ENCODE measurements around the gene EPHA1. TPM values are rescaled to one million over a fixed set of nuclear protein-coding genes. Genes with fewer than 3 reads are reported as not detected.

Gene EPHA1
- total RNA-seq, 1 donor from 2014 or later, result 54.4 TPM

DNA sequence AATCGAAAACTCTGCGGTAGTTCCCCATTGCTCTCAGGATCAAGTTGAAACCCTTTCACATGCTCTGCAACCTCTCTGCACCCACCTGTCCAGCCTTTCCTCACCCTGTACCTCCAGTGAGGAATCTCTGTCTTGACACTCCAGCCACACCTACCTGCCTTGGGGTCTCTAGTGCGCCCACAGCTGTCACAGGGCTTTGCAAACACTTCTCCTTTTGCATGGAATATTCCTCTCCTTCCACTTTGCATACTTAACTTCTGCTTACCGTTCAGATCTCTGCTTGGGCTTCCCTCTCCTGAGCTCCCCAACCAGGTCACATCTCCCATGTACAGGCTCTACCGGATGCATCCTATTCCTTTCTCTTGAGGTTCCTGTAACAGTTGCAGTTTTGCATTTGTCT lies 34.1 kb downstream of the EPHA1 start:
- Mint-ChIP-seq H3K27ac (no peak overlapping the region), H3K27me3 (peaks cover 12% of the 10 kb centered on the region), H3K4me3 (ENCODE audit: low read depth) (no peak overlapping the region), H3K9me3 (ENCODE audit: low read depth) (no peaks in the 10 kb centered on the region), H3K36me3 (ENCODE audit: insufficient read depth) (no peaks in the 10 kb centered on the region), H3K4me1 (ENCODE audit: low read depth) (peaks cover 19% of the 10 kb centered on the region)
- no peak for DNase-seq (ENCODE audit: low spot score, unreplicated experiment)
- TF ChIP-seq, protein P1, sequence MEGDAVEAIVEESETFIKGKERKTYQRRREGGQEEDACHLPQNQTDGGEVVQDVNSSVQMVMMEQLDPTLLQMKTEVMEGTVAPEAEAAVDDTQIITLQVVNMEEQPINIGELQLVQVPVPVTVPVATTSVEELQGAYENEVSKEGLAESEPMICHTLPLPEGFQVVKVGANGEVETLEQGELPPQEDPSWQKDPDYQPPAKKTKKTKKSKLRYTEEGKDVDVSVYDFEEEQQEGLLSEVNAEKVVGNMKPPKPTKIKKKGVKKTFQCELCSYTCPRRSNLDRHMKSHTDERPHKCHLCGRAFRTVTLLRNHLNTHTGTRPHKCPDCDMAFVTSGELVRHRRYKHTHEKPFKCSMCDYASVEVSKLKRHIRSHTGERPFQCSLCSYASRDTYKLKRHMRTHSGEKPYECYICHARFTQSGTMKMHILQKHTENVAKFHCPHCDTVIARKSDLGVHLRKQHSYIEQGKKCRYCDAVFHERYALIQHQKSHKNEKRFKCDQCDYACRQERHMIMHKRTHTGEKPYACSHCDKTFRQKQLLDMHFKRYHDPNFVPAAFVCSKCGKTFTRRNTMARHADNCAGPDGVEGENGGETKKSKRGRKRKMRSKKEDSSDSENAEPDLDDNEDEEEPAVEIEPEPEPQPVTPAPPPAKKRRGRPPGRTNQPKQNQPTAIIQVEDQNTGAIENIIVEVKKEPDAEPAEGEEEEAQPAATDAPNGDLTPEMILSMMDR (IDR thresholded peaks at IDR 0.05; ENCODE audit: unreplicated experiment), result no peak

DNA sequence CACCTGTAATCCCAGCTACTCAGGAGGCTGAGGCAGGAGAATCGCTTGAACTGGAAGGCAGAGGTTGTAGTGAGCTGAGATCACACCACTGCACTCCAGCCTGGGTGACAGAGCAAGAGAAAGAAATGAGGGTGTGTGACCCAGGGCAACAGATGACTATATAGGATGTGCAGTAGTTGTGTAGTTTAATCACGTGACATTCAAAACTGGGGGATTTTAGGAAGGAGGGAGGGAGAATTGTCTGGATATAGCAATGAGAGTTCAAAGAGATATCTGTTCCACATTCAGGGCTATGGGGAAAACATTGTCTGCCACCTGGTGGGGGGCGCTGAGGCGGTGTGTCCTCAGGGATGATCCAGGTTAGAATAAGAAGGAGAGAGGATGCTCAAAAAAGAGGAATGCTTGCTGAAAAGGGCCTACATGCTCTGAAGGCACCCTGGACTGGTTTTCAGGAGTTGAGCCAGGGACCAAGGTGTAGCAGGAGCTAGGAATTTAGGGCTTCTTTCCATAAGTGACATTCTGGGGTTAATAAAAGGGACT lies 35.3 kb downstream of the EPHA1 start:
- no peak for DNase-seq (ENCODE audit: low spot score, unreplicated experiment)
- Mint-ChIP-seq H3K4me1 (ENCODE audit: low read depth) (peaks cover 12% of the 10 kb centered on the region), H3K4me3 (ENCODE audit: low read depth) (no peak overlapping the region), H3K27me3 (peaks cover 15% of the 10 kb centered on the region), H3K27ac (no peak overlapping the region), H3K9me3 (ENCODE audit: low read depth) (no peaks in the 10 kb centered on the region), H3K36me3 (ENCODE audit: insufficient read depth) (no peaks in the 10 kb centered on the region)
- TF ChIP-seq, protein P1 (IDR thresholded peaks at IDR 0.05; ENCODE audit: unreplicated experiment), result no peak

DNA sequence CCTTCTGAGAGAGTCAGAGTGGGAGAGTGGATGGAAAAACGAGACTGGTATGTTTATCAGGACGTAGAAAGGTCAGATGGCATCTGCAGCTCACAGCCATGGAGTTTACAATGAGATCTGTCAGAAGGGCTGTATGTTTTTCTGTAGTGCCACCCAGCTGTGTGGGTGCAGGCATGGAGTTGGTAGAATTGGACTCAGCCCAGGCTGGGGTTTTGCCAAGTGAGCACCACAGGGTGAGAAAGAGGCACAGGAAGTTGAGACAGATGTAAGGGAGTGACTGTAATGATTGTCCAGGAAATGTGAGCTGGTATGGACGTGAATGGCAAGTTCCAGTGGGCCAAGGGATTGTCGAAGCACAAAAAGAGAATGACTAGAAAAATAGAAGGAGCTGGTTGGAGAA lies 36.6 kb downstream of the EPHA1 start:
- H3K4me1 Mint-ChIP-seq (ENCODE audit: low read depth), result peaks cover 12% of the 10 kb centered on the region
- DNase-seq (ENCODE audit: low spot score, unreplicated experiment), result no peak
- H3K9me3 Mint-ChIP-seq (ENCODE audit: low read depth), result no peaks in the 10 kb centered on the region
- no peak overlapping the region for H3K4me3 Mint-ChIP-seq (ENCODE audit: low read depth)
- H3K27me3 Mint-ChIP-seq, result peaks cover 18% of the 10 kb centered on the region
- TF ChIP-seq, protein P1 (IDR thresholded peaks at IDR 0.05; ENCODE audit: unreplicated experiment), result no peak
- no peak overlapping the region for H3K27ac Mint-ChIP-seq
- H3K36me3 Mint-ChIP-seq (ENCODE audit: insufficient read depth), result no peaks in the 10 kb centered on the region

DNA sequence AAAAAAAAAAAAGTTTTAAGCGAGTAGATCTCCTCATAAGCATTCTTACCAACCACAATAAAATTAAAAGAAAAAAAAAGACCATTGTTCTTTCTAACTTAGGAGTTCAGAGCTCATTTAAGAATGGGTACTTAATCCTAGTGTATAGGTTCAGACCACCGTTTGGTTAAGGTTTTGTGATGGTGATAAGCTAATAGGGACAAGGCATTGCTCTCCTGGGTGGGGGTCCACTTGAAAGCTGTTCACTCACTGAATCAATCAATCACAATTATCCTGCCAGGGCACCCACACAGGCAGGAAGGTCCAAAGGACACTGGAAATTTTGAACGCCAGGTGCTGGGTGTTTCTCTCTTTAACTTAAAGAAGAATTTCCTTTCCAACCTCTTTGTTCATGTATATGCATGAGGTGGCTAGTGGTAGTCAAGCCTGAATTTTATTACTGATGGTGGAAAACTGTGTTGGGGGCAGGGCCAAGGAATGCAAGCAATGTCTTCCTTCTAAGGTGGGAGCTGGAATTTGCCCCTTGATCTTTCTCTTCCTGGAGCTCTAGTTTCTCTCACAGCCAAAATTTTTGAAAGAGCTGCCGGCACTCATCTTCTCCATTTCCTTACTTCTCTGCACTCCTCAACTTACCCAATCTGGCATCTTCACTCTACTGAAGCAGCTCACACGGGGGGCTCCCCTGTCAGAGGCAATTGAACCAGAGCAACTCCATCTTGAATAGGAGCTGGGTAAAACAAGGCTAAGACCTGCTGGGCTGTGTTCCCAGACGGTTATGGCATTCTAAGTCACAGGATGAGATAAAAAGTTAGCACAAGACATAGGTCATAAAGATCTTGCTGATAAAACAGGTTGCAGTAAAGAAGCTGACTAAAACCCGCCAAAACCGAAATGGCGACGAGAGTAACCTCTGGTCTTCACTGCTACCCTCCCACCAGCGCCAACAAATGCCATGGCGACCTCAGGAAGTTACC lies 38.7 kb downstream of the EPHA1 start:
- H3K4me1 Mint-ChIP-seq (ENCODE audit: low read depth), result peaks cover 12% of the 10 kb centered on the region
- no peak for DNase-seq (ENCODE audit: low spot score, unreplicated experiment)
- no peak overlapping the region for H3K4me3 Mint-ChIP-seq (ENCODE audit: low read depth)

DNA sequence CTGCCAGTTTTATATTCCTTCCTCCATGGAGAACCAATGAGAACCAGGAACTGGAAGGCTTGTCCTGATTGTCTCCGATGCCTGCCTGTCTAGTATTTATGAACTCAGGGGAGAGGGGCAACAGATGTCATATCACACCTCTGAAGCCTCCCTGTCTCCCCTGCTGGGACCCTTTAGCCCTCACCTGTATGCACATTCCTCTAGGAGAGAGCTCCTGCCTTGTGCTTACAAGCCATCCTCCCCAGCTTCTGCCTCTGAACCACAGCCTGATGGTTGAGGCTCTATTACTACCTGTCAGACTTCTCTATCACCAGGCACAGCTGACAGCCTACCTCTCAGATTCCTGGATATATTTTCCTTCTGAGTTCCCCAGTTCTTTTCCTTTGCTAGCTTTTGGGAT lies 40.3 kb downstream of the EPHA1 start:
- peaks cover 40% of the 10 kb centered on the region for H3K27me3 Mint-ChIP-seq
- H3K36me3 Mint-ChIP-seq (ENCODE audit: insufficient read depth), result no peaks in the 10 kb centered on the region
- no peak overlapping the region for H3K4me3 Mint-ChIP-seq (ENCODE audit: low read depth)
- H3K9me3 Mint-ChIP-seq (ENCODE audit: low read depth), result no peaks in the 10 kb centered on the region
- no peak overlapping the region for H3K27ac Mint-ChIP-seq
- DNase-seq (ENCODE audit: low spot score, unreplicated experiment), result no peak
- peaks cover 12% of the 10 kb centered on the region for H3K4me1 Mint-ChIP-seq (ENCODE audit: low read depth)
- TF ChIP-seq, protein P1 (IDR thresholded peaks at IDR 0.05; ENCODE audit: unreplicated experiment), result no peak

More for the DNA sequence above, 38.7 kb downstream of the EPHA1 start:
- TF ChIP-seq, protein P1 (IDR thresholded peaks at IDR 0.05; ENCODE audit: unreplicated experiment), result no peak
- H3K27me3 Mint-ChIP-seq, result peaks cover 34% of the 10 kb centered on the region
- no peaks in the 10 kb centered on the region for H3K9me3 Mint-ChIP-seq (ENCODE audit: low read depth)
- peak overlapping the region; percentile 67 for H3K27ac Mint-ChIP-seq
- H3K36me3 Mint-ChIP-seq (ENCODE audit: insufficient read depth), result no peaks in the 10 kb centered on the region
